ENCODE measurements around the gene HCFC1.

The HCFC1 gene

GRCh38 chrX:153953892-153954557, 17.6 kb downstream of the HCFC1 start:
- no peak for DNase-seq (ENCODE audit: low read depth)
- no peak overlapping the region for H3K4me3 ChIP-seq (ENCODE audit: control insufficient read depth, low read depth, low read length)
- TF ChIP-seq CTCF (IDR thresholded peaks at IDR 0.05; ENCODE audit: control insufficient read depth, insufficient read depth, low read depth, low read length, missing control alignments) = no peak

GRCh38 chrX:153953342-153953830, 18.2 kb downstream of the HCFC1 start:
- peak; percentile 98 for TF ChIP-seq CTCF (IDR thresholded peaks at IDR 0.05; ENCODE audit: control insufficient read depth, insufficient read depth, low read depth, low read length, missing control alignments)

GRCh38 chrX:153952373-153953026, 19.1 kb downstream of the HCFC1 start:
- no peak for TF ChIP-seq CTCF (IDR thresholded peaks at IDR 0.05; ENCODE audit: control insufficient read depth, insufficient read depth, low read depth, low read length, missing control alignments)
- H3K4me3 ChIP-seq (ENCODE audit: control insufficient read depth, low read depth, low read length) = no peak overlapping the region
- DNase-seq (ENCODE audit: low read depth) = no peak

More at GRCh38 chrX:153953342-153953830, 18.2 kb downstream of the HCFC1 start:
- DNase-seq (ENCODE audit: low read depth) = no peak
- no peak overlapping the region for H3K4me3 ChIP-seq (ENCODE audit: control insufficient read depth, low read depth, low read length)

GRCh38 chrX:153951683-153952372, 19.8 kb downstream of the HCFC1 start:
- no peak overlapping the region for H3K4me3 ChIP-seq (ENCODE audit: control insufficient read depth, low read depth, low read length)
- TF ChIP-seq CTCF (IDR thresholded peaks at IDR 0.05; ENCODE audit: control insufficient read depth, insufficient read depth, low read depth, low read length, missing control alignments) = no peak
- DNase-seq (ENCODE audit: low read depth) = no peak

GRCh38 chrX:153950127-153950526, 21.5 kb downstream of the HCFC1 start:
- H3K4me3 ChIP-seq (ENCODE audit: control insufficient read depth, low read depth, low read length) = no peak overlapping the region
- TF ChIP-seq CTCF (IDR thresholded peaks at IDR 0.05; ENCODE audit: control insufficient read depth, insufficient read depth, low read depth, low read length, missing control alignments) = no peak
- DNase-seq (ENCODE audit: low read depth) = no peak

GRCh38 chrX:153948847-153949805, 22.5 kb downstream of the HCFC1 start:
- no peak overlapping the region for H3K4me3 ChIP-seq (ENCODE audit: control insufficient read depth, low read depth, low read length)
- TF ChIP-seq CTCF (IDR thresholded peaks at IDR 0.05; ENCODE audit: control insufficient read depth, insufficient read depth, low read depth, low read length, missing control alignments) = no peak
- no peak for DNase-seq (ENCODE audit: low read depth)

Data from AG09309 (cell line).